IPS-18a (cell line): ENCODE measurements around the gene SYNGR1.
A peak's percentile ranks its signal among the peaks of the same experiment; 100 is the strongest.

Experiments used
- H3K27ac ChIP-seq: one replicate; pipeline ENCODE4 v1.5.1; 2013; ENCODE audit warnings: low read length
- H3K27me3 ChIP-seq: one replicate; pipeline ENCODE4 v1.6.1; 2013; ENCODE audit warnings: mild to moderate bottlenecking, low read length; ENCODE audit not compliant: control insufficient read depth, insufficient read depth
- H3K36me3 ChIP-seq: one replicate; pipeline ENCODE4 v1.6.1; 2013; ENCODE audit warnings: low read depth, low read length; ENCODE audit not compliant: control insufficient read depth
- H3K4me1 ChIP-seq: one replicate; pipeline ENCODE4 v1.6.1; 2013; ENCODE audit warnings: low read depth, low read length; ENCODE audit not compliant: control insufficient read depth
- H3K4me3 ChIP-seq: one replicate; pipeline ENCODE4 v1.5.1; 2013; ENCODE audit warnings: low read length
- H3K9ac ChIP-seq: one replicate; pipeline ENCODE4 v1.6.1; 2013; ENCODE audit warnings: mild to moderate bottlenecking, low read length, moderate library complexity
- H3K9me3 ChIP-seq: one replicate; pipeline ENCODE4 v1.6.1; 2013; ENCODE audit warnings: low read depth, low read length; ENCODE audit not compliant: control insufficient read depth

The SYNGR1 gene, protein sequence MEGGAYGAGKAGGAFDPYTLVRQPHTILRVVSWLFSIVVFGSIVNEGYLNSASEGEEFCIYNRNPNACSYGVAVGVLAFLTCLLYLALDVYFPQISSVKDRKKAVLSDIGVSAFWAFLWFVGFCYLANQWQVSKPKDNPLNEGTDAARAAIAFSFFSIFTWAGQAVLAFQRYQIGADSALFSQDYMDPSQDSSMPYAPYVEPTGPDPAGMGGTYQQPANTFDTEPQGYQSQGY

DNA sequence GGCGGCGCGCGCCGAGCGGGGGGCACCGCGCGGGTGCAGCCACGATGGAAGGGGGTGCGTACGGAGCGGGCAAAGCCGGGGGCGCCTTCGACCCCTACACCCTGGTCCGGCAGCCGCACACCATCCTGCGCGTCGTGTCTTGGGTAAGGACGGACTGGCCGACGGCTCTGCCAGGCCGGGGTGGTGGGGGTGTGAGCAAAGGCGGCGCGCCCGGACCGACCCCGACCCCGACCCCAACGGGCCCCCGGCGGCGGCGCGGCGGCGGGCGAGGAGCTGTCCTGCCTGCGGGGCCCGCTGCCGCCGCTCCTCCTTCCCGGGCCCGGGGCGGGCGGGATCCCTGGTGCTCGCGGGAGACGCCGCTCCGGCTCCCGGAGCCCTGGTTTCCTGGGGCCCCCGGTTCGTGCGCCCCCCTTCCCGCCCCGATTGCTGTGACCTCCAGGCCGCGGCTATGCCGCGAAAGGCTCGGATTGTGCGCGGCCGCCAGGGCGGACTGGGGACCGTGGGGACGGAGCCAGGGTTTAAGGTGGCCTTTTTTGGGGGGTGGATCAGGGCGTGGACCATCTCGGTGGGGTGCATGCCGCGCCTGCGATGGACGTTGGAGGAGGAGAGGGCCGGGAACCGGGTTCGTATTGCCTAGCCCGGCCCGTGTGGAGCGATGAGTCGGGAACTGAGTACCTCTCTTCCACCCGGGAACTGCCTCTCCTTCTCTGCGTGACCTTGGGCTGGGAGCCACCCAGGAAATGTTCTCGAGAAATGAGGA, at the start of gene SYNGR1:
Gene SYNGR1, plus strand, starts transcription at position 25 of the 760 bp plus-strand sequence. Its CDS starts 20 bp downstream, at position 45.
- H3K9ac ChIP-seq = peak within 1 kb of the TSS; percentile 58
- no peaks in the 10 kb centered on the region for H3K36me3 ChIP-seq
- peaks cover 19% of the 10 kb centered on the region for H3K4me1 ChIP-seq
- H3K4me3 ChIP-seq = peak within 1 kb of the TSS; percentile 73
- H3K27ac ChIP-seq = no peak within 1 kb of the TSS
- H3K9me3 ChIP-seq = no peaks in the 10 kb centered on the region
- peaks cover 14% of the 10 kb centered on the region for H3K27me3 ChIP-seq

DNA sequence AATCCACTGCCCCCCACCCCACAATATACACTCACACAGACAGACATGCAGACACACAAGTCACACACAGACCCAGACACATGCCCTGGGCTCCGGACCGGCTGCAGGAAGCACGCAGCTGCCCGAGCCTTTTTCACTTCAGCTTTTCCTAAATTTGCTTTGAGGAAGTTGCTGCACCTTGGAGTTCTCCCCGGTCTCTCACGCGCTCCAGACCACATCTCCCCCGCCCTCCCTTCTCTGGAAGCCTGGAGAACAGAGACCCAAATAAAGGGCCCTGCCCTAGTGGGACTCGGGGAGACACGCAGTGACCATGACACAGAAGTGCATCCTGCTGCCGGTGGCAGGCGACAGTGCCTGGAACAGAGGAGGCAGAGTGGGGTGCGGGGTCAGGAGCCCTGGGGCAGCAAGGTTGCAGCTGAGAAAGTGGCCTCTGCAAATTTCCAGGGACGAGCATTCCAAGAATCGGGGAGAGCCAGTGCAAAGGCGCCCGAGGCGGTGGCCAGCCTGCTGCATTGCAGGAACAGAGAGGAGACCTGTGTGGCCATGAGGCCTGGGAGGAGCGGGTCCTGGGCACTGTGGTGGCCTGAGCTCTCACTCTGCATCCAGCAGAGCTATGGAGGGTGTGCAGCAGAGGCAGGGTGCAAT, 49.5 kb upstream of the SYNGR1 start:
- Histone ChIP-seq H3K9me3 (no peaks in the 10 kb centered on the region), H3K27me3 (no peaks in the 10 kb centered on the region), H3K4me3 (no peak overlapping the region), H3K4me1 (peaks cover 6% of the 10 kb centered on the region), H3K27ac (no peak overlapping the region), H3K9ac (no peak overlapping the region), H3K36me3 (no peaks in the 10 kb centered on the region)

- Histone ChIP-seq H3K9me3 (no peaks in the 10 kb centered on the region), H3K4me3 (no peak overlapping the region), H3K9ac (no peak overlapping the region), H3K36me3 (no peaks in the 10 kb centered on the region), H3K27ac (no peak overlapping the region), H3K4me1 (peaks cover 6% of the 10 kb centered on the region), H3K27me3 (no peaks in the 10 kb centered on the region)
Observed at GRCh38 chr22:39301108-39301507, 48.7 kb upstream of the SYNGR1 start.

DNA sequence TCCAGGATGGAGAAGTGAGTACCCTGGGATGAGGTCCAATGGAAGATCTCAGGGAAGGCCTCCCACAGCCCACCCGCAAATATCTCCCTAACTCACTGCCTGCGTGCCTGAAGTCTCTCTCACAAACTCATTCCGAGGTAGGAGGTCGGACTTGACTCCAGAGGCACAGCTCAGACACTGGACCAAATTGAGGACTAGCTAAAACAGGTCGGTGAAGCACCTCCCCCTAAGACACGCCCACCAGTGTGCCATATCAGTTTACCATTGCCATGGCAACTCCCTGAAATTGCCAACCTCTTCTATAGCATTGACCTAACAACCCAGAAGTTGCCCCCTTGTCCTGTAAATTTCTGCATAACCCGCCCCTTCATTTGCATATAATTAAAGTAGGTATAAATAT, 47.9 kb upstream of the SYNGR1 start:
- no peaks in the 10 kb centered on the region for H3K9me3 ChIP-seq
- no peak overlapping the region for H3K27ac ChIP-seq
- H3K27me3 ChIP-seq = no peaks in the 10 kb centered on the region
- peaks cover 6% of the 10 kb centered on the region for H3K4me1 ChIP-seq
- H3K4me3 ChIP-seq = no peak overlapping the region
- H3K9ac ChIP-seq = no peak overlapping the region
- no peaks in the 10 kb centered on the region for H3K36me3 ChIP-seq

DNA sequence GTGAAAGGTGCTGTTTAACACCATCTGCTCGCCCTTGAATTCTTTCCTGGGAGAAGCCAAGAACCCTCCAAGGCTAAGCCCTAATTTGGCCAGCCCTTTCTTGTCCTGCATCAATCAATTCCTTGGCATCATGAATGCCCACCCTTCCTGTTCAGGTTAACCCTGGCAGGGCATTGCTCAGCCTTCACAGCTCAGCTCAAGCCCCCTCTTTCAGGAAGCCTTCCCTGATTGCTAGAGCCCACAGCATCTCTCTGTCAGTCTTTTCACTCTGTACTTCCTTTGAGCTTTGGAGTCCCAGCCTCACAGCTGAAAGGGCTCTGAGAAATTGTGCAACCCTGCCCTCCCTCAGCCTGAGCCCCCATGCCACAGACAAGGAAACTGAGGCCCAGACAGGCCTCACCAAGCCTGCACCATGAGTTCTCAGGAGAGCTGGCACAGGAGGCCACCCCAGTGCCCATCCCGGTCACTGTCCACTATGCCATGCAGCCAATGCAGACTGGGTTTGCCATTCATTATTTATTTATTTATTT, 47.3 kb upstream of the SYNGR1 start:
- H3K4me3 ChIP-seq = no peak overlapping the region
- no peak overlapping the region for H3K27ac ChIP-seq
- no peak overlapping the region for H3K9ac ChIP-seq
- H3K9me3 ChIP-seq = no peaks in the 10 kb centered on the region
- no peaks in the 10 kb centered on the region for H3K27me3 ChIP-seq
- peaks cover 6% of the 10 kb centered on the region for H3K4me1 ChIP-seq
- H3K36me3 ChIP-seq = peaks cover 4% of the 10 kb centered on the region

- no peak overlapping the region for H3K4me3 ChIP-seq
- peaks cover 6% of the 10 kb centered on the region for H3K36me3 ChIP-seq
- H3K27me3 ChIP-seq = no peaks in the 10 kb centered on the region
- no peak overlapping the region for H3K27ac ChIP-seq
- no peak overlapping the region for H3K9ac ChIP-seq
- no peaks in the 10 kb centered on the region for H3K4me1 ChIP-seq
- no peaks in the 10 kb centered on the region for H3K9me3 ChIP-seq
Observed at GRCh38 chr22:39303358-39303757, 46.4 kb upstream of the SYNGR1 start.

GRCh38 chr22:39303892-39304671, 45.7 kb upstream of the SYNGR1 start:
- no peak overlapping the region for H3K4me3 ChIP-seq
- H3K36me3 ChIP-seq = peaks cover 8% of the 10 kb centered on the region
- no peaks in the 10 kb centered on the region for H3K4me1 ChIP-seq
- no peaks in the 10 kb centered on the region for H3K27me3 ChIP-seq
- no peak overlapping the region for H3K9ac ChIP-seq
- H3K27ac ChIP-seq = no peak overlapping the region
- no peaks in the 10 kb centered on the region for H3K9me3 ChIP-seq

DNA sequence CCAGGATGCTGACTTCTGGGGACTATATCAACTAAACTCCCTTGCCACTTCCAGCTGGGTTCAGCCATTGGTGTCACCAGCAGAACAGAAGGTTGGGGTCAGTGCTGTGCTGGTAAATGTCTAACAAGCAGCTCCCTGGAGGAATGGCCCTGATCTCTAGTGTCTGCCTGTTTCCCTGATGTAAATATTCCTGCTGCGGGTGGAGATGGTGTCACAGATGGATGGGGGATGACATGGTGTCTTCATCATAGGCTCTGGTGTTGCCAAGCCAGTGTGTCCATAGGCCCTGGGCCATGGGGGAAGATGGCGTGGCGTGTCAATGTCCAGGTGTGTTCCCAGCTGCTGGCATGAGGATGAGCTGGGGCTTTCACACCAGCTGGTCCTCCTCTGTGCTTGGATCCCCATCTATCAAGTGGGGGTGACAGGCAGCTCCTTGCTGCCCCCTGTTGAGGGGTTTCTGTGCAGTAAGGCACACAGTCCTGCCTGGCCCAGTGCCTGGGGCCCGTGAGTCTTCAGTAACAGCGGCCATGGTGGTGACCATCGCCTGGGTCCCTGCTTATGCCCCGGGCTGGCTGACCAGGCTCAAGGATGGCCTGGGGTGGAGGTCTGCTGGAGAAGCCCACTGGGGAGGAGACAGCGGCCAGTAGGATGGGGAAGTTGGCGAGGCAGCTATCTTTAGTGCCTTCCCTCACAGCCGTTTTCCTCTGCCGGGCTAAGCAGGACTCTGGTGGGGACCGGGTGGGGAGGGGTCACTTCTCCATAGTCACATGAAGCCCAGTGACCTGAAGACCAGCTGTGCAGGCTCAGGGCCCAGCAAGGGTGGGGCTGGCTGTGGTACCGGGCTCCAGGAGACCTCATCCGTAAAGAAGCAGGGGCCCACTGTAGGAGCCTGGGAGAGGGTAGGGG, 43.1 kb upstream of the SYNGR1 start:
- Histone ChIP-seq H3K36me3 (peaks cover 15% of the 10 kb centered on the region), H3K4me1 (peaks cover 3% of the 10 kb centered on the region), H3K27ac (no peak overlapping the region), H3K4me3 (no peak overlapping the region), H3K9me3 (no peaks in the 10 kb centered on the region), H3K9ac (no peak overlapping the region), H3K27me3 (no peaks in the 10 kb centered on the region)

- Histone ChIP-seq H3K27me3 (no peaks in the 10 kb centered on the region), H3K27ac (no peak overlapping the region), H3K4me3 (no peak overlapping the region), H3K9ac (no peak overlapping the region), H3K36me3 (peaks cover 35% of the 10 kb centered on the region), H3K4me1 (peaks cover 3% of the 10 kb centered on the region), H3K9me3 (no peaks in the 10 kb centered on the region)
Observed at GRCh38 chr22:39308614-39309363, 41.0 kb upstream of the SYNGR1 start.

DNA sequence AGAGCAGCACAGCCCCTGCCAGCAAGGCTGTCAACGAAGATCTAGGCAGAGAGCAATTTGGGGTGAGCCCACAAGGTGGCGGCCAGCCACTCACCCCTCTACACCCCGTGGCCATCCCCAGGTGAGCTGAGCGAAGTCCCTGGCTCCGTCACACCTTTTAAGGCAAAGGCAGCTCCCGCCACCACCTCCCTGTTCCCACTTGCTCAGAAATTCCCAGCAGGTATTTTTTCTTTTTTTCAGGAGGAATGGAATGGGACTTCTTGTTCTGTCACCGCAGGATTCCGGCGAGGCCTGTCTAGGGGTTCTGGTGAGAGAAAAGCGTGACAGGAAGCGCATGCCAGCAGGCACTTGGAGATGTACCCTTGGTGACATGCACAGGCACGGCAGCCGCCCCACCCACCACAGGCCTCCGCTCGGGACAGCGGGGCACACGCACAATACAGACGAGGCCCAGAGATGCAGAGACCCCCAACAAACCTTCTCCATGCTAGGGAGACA, 40.4 kb upstream of the SYNGR1 start:
- Histone ChIP-seq H3K4me3 (no peak overlapping the region), H3K27ac (no peak overlapping the region), H3K9me3 (no peaks in the 10 kb centered on the region), H3K4me1 (peaks cover 3% of the 10 kb centered on the region), H3K9ac (no peak overlapping the region), H3K27me3 (no peaks in the 10 kb centered on the region), H3K36me3 (peaks cover 42% of the 10 kb centered on the region)
